ENCODE data around the gene FEM1A.

DNA sequence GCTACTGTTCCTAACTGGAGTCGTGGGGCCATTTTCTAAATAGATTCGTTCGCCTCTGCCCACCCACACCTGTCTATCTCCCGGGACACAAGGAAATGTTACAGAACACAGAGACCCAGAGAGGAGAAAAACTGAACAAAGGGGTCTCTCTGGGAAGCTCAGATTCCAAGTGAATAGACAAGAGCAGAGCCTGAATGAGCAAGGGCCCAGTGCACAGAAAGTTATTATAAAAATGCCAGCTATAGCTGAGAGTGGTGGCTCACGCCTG, 27.2 kb upstream of the FEM1A start:
- TF ChIP-seq USF1 (IDR thresholded peaks at IDR 0.05; ENCODE audit: borderline replicate concordance, low read depth) = no peak
- TF ChIP-seq, protein P1, sequence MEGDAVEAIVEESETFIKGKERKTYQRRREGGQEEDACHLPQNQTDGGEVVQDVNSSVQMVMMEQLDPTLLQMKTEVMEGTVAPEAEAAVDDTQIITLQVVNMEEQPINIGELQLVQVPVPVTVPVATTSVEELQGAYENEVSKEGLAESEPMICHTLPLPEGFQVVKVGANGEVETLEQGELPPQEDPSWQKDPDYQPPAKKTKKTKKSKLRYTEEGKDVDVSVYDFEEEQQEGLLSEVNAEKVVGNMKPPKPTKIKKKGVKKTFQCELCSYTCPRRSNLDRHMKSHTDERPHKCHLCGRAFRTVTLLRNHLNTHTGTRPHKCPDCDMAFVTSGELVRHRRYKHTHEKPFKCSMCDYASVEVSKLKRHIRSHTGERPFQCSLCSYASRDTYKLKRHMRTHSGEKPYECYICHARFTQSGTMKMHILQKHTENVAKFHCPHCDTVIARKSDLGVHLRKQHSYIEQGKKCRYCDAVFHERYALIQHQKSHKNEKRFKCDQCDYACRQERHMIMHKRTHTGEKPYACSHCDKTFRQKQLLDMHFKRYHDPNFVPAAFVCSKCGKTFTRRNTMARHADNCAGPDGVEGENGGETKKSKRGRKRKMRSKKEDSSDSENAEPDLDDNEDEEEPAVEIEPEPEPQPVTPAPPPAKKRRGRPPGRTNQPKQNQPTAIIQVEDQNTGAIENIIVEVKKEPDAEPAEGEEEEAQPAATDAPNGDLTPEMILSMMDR (IDR thresholded peaks at IDR 0.05) = no peak
- no peak for TF ChIP-seq POLR2AphosphoS5 (IDR thresholded peaks at IDR 0.05; ENCODE audit: low read depth, low read length)
- no peak for TF ChIP-seq TAF1 (IDR thresholded peaks at IDR 0.05; ENCODE audit: borderline replicate concordance, low read depth, low read length)

All from SK-N-SH (cell line).